DOHH2 (cell line): ENCODE data around the gene CAPZB.

Source experiments
- H3F3A ChIP-seq: fragments of 200-600 bp; sonication (generic), shearing (Covaris generic); 2 replicates; pipeline ENCODE4 v1.6.0; 2016; ENCODE audit warnings: antibody characterized with exemption, mild to moderate bottlenecking; ENCODE audit not compliant: control insufficient read depth, insufficient read depth
- H3K27ac ChIP-seq: fragments of 200-600 bp; sonication (generic); 2 replicates; pipeline ENCODE4 v1.5.1; 2014; ENCODE audit warnings: low read depth, mild to moderate bottlenecking, low read length, moderate library complexity
- H3K27me3 ChIP-seq: fragments of 200-600 bp; sonication (generic); 2 replicates; pipeline ENCODE4 v1.6.1; 2014; ENCODE audit warnings: mild to moderate bottlenecking, low read length, mixed read lengths; ENCODE audit not compliant: control insufficient read depth
- H3K36me3 ChIP-seq: fragments of 200-600 bp; sonication (generic); 2 replicates; pipeline ENCODE4 v1.6.1; 2014; ENCODE audit warnings: mild to moderate bottlenecking, low read length, moderate library complexity, mixed read lengths; ENCODE audit not compliant: control insufficient read depth
- H3K4me1 ChIP-seq: fragments of 200-600 bp; sonication (generic); 2 replicates; pipeline ENCODE4 v1.6.1; 2014; ENCODE audit warnings: mild to moderate bottlenecking, low read length, mixed read lengths; ENCODE audit not compliant: control insufficient read depth
- H3K4me2 ChIP-seq: fragments of 200-600 bp; sonication (generic); 2 replicates; pipeline ENCODE4 v1.6.0; 2014; ENCODE audit warnings: mild to moderate bottlenecking, low read length, moderate library complexity
- H3K4me3 ChIP-seq: fragments of 200-600 bp; sonication (generic); 2 replicates; pipeline ENCODE4 v1.5.1; 2014; ENCODE audit warnings: mild to moderate bottlenecking, low read length, mixed read lengths
- H3K79me2 ChIP-seq: fragments of 200-600 bp; sonication (generic); 2 replicates; pipeline ENCODE4 v1.6.1; 2014; ENCODE audit warnings: mild to moderate bottlenecking, low read length, mixed read lengths; ENCODE audit not compliant: control insufficient read depth
- H3K9me2 ChIP-seq: fragments of 200-600 bp; sonication (generic); replicated peaks from 2 replicates; pipeline ENCODE4 v1.6.1; 2014; ENCODE audit warnings: mild to moderate bottlenecking, low read length, mixed read lengths; ENCODE audit not compliant: control insufficient read depth
- H3K9me3 ChIP-seq: fragments of 200-600 bp; sonication (generic); 2 replicates; pipeline ENCODE4 v1.6.1; 2014; ENCODE audit warnings: antibody characterized with exemption, low read length, mixed read lengths; ENCODE audit not compliant: control insufficient read depth, insufficient read depth
- H4K20me1 ChIP-seq: fragments of 200-600 bp; sonication (generic); 2 replicates; pipeline ENCODE4 v1.6.0; 2014; ENCODE audit warnings: low read depth, mild to moderate bottlenecking, antibody characterized with exemption, low read length, moderate library complexity; ENCODE audit not compliant: control insufficient read depth, insufficient read depth
- CTCF ChIP-seq: fragments of 200-600 bp; sonication (generic); IDR thresholded peaks from one replicate; pipeline ENCODE4 v1.5.1; 2014; ENCODE audit warnings: antibody characterized with exemption, mild to moderate bottlenecking, low read depth, low read length; ENCODE audit not compliant: poor library complexity, severe bottlenecking
- EZH2phosphoT487 ChIP-seq: fragments of 200-600 bp; sonication (generic); IDR thresholded peaks from 2 replicates; pipeline ENCODE4 v1.6.1; 2017; ENCODE audit warnings: borderline replicate concordance, mild to moderate bottlenecking, antibody characterized with exemption, low read length, moderate library complexity, mixed read lengths

The CAPZB gene

GRCh38 chr1:19372602-19373001 lies 112.7 kb downstream of the CAPZB start:
- Histone ChIP-seq H3K79me2 (no peaks in the 10 kb centered on the region; the same call in 1 of the 2 replicates), H3K27me3 (no peaks in the 10 kb centered on the region), H3K9me3 (no peaks in the 10 kb centered on the region), H3K4me1 (no peaks in the 10 kb centered on the region), H3K4me3 (no peak overlapping the region), H3F3A (no peaks in the 10 kb centered on the region), H3K36me3 (peaks cover 23% of the 10 kb centered on the region), H3K27ac (no peak overlapping the region), H3K4me2 (no peak overlapping the region), H3K9me2 (no peaks in the 10 kb centered on the region), H4K20me1 (no peaks in the 10 kb centered on the region)
- TF ChIP-seq CTCF = no peak
- TF ChIP-seq EZH2phosphoT487 = no peak

- H4K20me1 ChIP-seq = 0 out of 2 replicates have a peak, but pooled peaks cover 1% of the 10 kb centered on the region
- H3K27ac ChIP-seq = no peak overlapping the region
- TF ChIP-seq EZH2phosphoT487 = no peak
- no peak for TF ChIP-seq CTCF
- no peaks in the 10 kb centered on the region for H3F3A ChIP-seq
- H3K9me3 ChIP-seq = no peaks in the 10 kb centered on the region
- peaks cover 20% of the 10 kb centered on the region for H3K36me3 ChIP-seq
- H3K4me3 ChIP-seq = no peak overlapping the region
- H3K79me2 ChIP-seq = no peaks in the 10 kb centered on the region; the same call in 1 of the 2 replicates
- H3K4me1 ChIP-seq = no peaks in the 10 kb centered on the region
- no peaks in the 10 kb centered on the region for H3K9me2 ChIP-seq
- H3K4me2 ChIP-seq = no peak overlapping the region
- H3K27me3 ChIP-seq = no peaks in the 10 kb centered on the region
These were observed 113.2 kb downstream of the CAPZB start for GRCh38 chr1:19372136-19372514.

GRCh38 chr1:19371226-19372135 lies 113.9 kb downstream of the CAPZB start:
- Histone ChIP-seq H3K4me2 (no peak overlapping the region), H3K9me2 (no peaks in the 10 kb centered on the region), H3K9me3 (no peaks in the 10 kb centered on the region), H3K4me3 (no peak overlapping the region), H3K79me2 (no peaks in the 10 kb centered on the region; the same call in 1 of the 2 replicates), H3K27me3 (no peaks in the 10 kb centered on the region), H3K4me1 (no peaks in the 10 kb centered on the region), H4K20me1 (0 out of 2 replicates have a peak, but pooled peaks cover 3% of the 10 kb centered on the region), H3K36me3 (peaks cover 13% of the 10 kb centered on the region), H3K27ac (no peak overlapping the region), H3F3A (no peaks in the 10 kb centered on the region)
- TF ChIP-seq CTCF (no peak), EZH2phosphoT487 (no peak)
